NB4 (cell line): Measurements from ENCODE around the gene FHIT.

Source experiments
- CTCF ChIP-seq: IDR thresholded peaks from one replicate; pipeline ENCODE4 v1.5.1; 2012; ENCODE audit warnings: low read depth, low read length
- POLR2A ChIP-seq: IDR thresholded peaks from 2 replicates; pipeline ENCODE4 v1.6.1; 2011; ENCODE audit warnings: mild to moderate bottlenecking; ENCODE audit not compliant: insufficient read length; ENCODE audit errors: extremely low read depth

GRCh38 chr3:59829527-59829926 lies 1421.7 kb downstream of the FHIT start:
- TF ChIP-seq CTCF (no peak), POLR2A (no peak)
